Activated CD4-positive, alpha-beta T cell treated with anti-CD3 and anti-CD28 coated beads, Interleukin-2, amount 10 ng/mL, durations not matched to agents 7 days and 5 days (primary cell): ENCODE data around the gene AGXT. TPM values are rescaled to one million over a fixed set of nuclear protein-coding genes. Genes with fewer than 3 reads are reported as not detected.
"Not testable (repeated sequence)": the region's sequence is repeated elsewhere in the genome, so short reads cannot be mapped to it uniquely, and the experiment has no call there.

Source experiments
- CTCF ChIA-PET: fragments of 350-600 bp; sonication (Branson Sonifier 250); formaldehyde crosslinking; loops from one replicate; lab custom pipeline; 2021; ENCODE audit warnings: antibody characterized with exemption; lab: Charles Lee
- POLR2A ChIA-PET: fragments of 350-600 bp; sonication (Branson Sonifier 250); formaldehyde crosslinking; loops from one replicate; lab custom pipeline; 2021; ENCODE audit warnings: antibody characterized with exemption; lab: Charles Lee
- DNase-seq: peaks from one replicate; pipeline ENCODE4 v3.0.0-alpha.2; 2020
- H3K27ac Mint-ChIP-seq: one replicate; pipeline ENCODE4 v1.8.0; 2021; ENCODE audit warnings: mild to moderate bottlenecking, moderate library complexity, mixed read lengths
- H3K27me3 Mint-ChIP-seq: one replicate; pipeline ENCODE4 v1.8.0; 2021; ENCODE audit warnings: mixed read lengths
- H3K36me3 Mint-ChIP-seq: one replicate; pipeline ENCODE4 v1.8.0; 2021; ENCODE audit warnings: low read depth, mixed read lengths
- H3K4me1 Mint-ChIP-seq: one replicate; pipeline ENCODE4 v1.8.0; 2021; ENCODE audit warnings: mixed read lengths
- H3K4me3 Mint-ChIP-seq: one replicate; pipeline ENCODE4 v1.8.0; 2021; ENCODE audit warnings: mild to moderate bottlenecking, moderate library complexity, mixed read lengths
- H3K9me3 Mint-ChIP-seq: one replicate; pipeline ENCODE4 v1.8.0; 2021; ENCODE audit warnings: mixed read lengths
- total RNA-seq, 2 experiments: library from RNA; stranded (reverse); gene quantifications; one replicate each; pipeline ENCODE4 v1.2.3, GENCODE V29; 2021

The AGXT gene
- total RNA-seq, 2 experiments from 2014 or later: not detected

GRCh38 chr2:240832921-240833494, 35.6 kb upstream of the AGXT start:
- Mint-ChIP-seq H3K27me3 (peaks cover 31% of the 10 kb centered on the region), H3K36me3 (no peaks in the 10 kb centered on the region), H3K27ac (no peak overlapping the region), H3K9me3 (no peaks in the 10 kb centered on the region), H3K4me1 (peaks cover 5% of the 10 kb centered on the region), H3K4me3 (no peak overlapping the region)
- DNase-seq: no peak
- CTCF ChIA-PET: interaction anchor here (1.0 kb wide), 1 partner anchor 19 kb away, joined by 7 read pairs; no protein-coding TSS in a partner anchor
- POLR2A ChIA-PET: no interaction called here

- no peak for DNase-seq
- H3K4me3 Mint-ChIP-seq: no peak overlapping the region
- no peaks in the 10 kb centered on the region for H3K9me3 Mint-ChIP-seq
- CTCF ChIA-PET: interaction anchor here (1.2 to 1.3 kb wide), 2 partner anchors 12 to 13 kb away, joined by 3 to 4 read pairs; no protein-coding TSS in a partner anchor
- H3K27me3 Mint-ChIP-seq: peaks cover 28% of the 10 kb centered on the region
- peaks cover 5% of the 10 kb centered on the region for H3K4me1 Mint-ChIP-seq
- POLR2A ChIA-PET: no interaction called here
- H3K27ac Mint-ChIP-seq: no peak overlapping the region
- H3K36me3 Mint-ChIP-seq: no peaks in the 10 kb centered on the region
Observed at GRCh38 chr2:240833724-240834285, 34.8 kb upstream of the AGXT start.

DNA sequence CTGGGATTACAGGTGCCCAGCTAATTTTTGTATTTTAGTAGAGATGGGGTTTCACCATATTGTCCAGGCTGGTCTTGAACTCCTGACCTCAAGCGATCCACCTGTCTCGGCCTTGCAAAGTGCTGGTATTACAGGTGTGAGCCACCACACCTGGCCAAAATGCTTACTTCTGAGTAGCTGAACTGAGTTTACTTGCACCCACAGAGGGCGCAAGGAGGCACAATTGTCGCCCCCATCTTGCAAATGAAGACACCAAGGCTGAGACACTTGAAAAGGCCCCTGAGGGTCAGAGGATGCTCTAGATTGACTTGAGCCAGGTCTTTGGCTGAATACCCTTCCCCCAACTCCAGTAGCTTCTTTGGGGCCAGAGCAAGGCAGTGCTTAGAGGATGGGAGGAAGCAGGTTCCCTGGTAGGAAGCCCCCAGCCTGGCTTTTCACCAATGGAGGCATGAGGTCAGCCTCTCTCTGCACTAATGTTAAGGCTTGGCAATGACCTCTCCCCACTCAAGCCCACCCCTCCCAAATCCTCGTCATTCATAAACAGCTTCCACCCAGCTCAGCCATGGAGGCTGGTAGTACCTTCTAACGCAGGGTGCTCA, 34.1 kb upstream of the AGXT start:
- no peak overlapping the region for H3K27ac Mint-ChIP-seq
- ChIA-PET POLR2A (no interaction called here), CTCF (interaction anchor here (1.2 to 1.3 kb wide), 2 partner anchors 12 kb away, joined by 3 to 4 read pairs; no protein-coding TSS in a partner anchor)
- no peaks in the 10 kb centered on the region for H3K36me3 Mint-ChIP-seq
- H3K4me3 Mint-ChIP-seq: no peak overlapping the region
- DNase-seq: no peak
- peaks cover 5% of the 10 kb centered on the region for H3K4me1 Mint-ChIP-seq
- peaks cover 23% of the 10 kb centered on the region for H3K27me3 Mint-ChIP-seq
- no peaks in the 10 kb centered on the region for H3K9me3 Mint-ChIP-seq

DNA sequence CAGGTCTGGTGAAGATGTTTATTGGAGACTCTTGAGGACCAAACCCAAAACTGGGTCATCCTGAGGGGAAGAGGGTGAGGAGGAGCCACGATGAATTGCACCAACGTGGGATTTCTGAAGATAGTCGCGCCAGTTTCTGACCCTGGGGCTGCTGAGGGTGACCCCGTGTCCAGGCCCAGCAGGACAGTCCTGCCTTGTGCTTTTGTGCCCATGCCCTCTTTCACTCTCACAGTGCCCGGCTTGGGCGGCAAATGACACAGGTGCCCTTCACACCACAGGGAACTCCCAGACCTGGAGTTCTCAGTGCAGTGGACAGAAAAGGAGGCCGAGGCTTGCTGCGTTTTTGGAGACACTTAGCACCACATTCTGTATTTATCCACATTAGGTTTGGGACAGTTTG, 33.1 kb upstream of the AGXT start:
- Mint-ChIP-seq H3K36me3 (no peaks in the 10 kb centered on the region), H3K27me3 (peaks cover 13% of the 10 kb centered on the region), H3K4me1 (peaks cover 5% of the 10 kb centered on the region), H3K9me3 (no peaks in the 10 kb centered on the region), H3K4me3 (no peak overlapping the region), H3K27ac (no peak overlapping the region)
- no peak for DNase-seq
- ChIA-PET POLR2A (no interaction called here), CTCF (no interaction called here)

DNA sequence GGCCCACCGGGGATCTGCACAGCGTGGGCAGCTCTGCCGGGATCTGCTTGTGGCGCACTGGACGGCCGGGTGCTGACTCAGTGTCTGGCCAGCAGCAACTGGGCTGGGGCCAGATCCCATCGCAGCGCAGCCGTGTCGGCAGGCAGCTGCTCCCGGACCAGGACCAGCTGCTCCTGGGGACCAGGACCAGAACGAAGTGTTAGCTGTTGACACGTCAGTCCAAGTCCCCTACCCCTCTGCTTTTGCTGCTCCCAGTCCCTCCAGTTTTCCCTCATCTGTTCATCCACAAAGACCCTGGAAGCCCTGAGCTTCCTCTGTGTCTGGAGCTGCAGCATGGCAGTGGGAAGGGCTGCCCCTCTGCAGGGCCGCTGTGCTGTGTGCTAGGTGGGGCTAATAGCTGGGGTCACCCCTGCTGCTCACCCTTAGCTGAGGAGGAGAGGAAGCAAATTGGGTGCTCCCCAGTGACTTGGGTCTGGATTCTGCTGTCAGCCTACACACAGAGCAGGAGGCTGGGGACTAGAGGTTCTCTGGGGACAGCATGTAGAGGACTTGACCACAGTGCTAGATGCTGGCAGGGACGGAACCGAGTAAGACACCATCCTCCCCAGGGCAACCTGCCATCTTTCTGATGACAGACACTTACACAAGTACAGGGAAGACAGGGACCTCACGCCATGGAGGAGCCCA, 31.7 kb upstream of the AGXT start:
- Mint-ChIP-seq H3K4me1 (peaks cover under 1% of the 10 kb centered on the region), H3K4me3 (no peak overlapping the region), H3K36me3 (no peaks in the 10 kb centered on the region), H3K9me3 (no peaks in the 10 kb centered on the region), H3K27ac (no peak overlapping the region), H3K27me3 (peaks cover 5% of the 10 kb centered on the region)
- POLR2A ChIA-PET: no interaction called here
- CTCF ChIA-PET: no interaction called here
- DNase-seq: no peak

DNA sequence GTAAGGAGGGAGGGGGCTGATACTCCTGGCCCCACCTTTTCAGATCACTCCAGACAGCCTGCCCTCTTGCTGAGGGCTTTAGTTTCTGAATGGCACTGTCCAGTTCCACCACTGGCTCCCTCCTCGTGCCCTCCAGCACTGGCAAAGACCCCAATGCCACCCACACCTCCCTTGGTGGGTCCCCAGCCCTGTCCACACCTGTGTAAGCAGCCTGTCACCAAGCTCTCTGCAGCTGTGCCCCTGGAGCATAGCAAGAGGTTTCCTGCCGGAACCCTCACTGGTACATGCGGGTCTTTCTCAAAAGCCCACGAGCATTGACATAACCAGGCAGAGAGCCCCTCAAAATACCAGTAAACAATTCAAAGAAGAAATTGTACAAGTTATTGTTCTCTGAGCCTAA, 31.0 kb upstream of the AGXT start:
- H3K9me3 Mint-ChIP-seq: no peaks in the 10 kb centered on the region
- ChIA-PET CTCF (no interaction called here), POLR2A (no interaction called here)
- H3K4me1 Mint-ChIP-seq: no peaks in the 10 kb centered on the region
- H3K27me3 Mint-ChIP-seq: peaks cover 5% of the 10 kb centered on the region
- no peaks in the 10 kb centered on the region for H3K36me3 Mint-ChIP-seq
- H3K4me3 Mint-ChIP-seq: no peak overlapping the region
- H3K27ac Mint-ChIP-seq: no peak overlapping the region
- no peak for DNase-seq

- Mint-ChIP-seq H3K4me3 (no peak overlapping the region), H3K36me3 (no peaks in the 10 kb centered on the region), H3K4me1 (no peaks in the 10 kb centered on the region), H3K9me3 (peaks cover 6% of the 10 kb centered on the region), H3K27me3 (peaks cover 12% of the 10 kb centered on the region), H3K27ac (no peak overlapping the region)
- ChIA-PET POLR2A (no interaction called here), CTCF (interaction anchor here (1.1 to 2.7 kb wide), 4 partner anchors 10 to 326 kb away, joined by 3 to 9 read pairs (median 6); no protein-coding TSS in a partner anchor)
- no peak for DNase-seq
Observed at GRCh38 chr2:240839152-240840143, 29.2 kb upstream of the AGXT start.

DNA sequence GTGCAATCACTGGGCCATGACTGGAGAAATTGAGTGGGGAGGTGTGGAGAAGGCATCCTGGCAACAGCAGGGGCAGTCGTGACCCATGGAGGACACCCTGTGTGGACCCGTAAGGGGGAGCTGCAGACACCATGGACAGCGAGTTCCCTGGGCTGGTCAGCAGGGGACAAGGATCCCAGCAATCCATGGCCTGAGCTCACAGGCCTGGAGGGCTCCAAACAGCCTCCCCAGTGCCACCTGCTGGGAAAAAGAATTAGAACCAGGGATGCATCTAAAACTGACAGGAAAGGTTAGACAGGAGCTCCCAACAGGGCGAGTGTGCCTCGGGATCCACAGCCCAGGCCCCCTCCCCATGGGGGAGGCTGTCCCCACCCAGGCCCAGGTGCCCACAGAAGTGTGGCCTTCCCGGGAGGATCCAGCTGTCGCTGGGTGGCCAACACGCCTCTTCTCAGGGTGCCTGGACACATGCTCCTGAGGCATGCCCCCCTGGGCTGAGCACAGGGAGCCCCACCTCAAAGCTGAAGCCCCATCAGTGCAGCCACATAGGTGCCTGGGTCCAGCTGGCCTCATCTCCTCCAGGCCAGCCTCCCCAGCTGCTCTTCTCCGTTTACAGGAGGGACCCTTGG, 28.1 kb upstream of the AGXT start:
- Mint-ChIP-seq H3K27ac (peak overlapping the region; percentile 5), H3K36me3 (no peaks in the 10 kb centered on the region), H3K9me3 (peaks cover 14% of the 10 kb centered on the region), H3K4me3 (no peak overlapping the region), H3K27me3 (peaks cover 12% of the 10 kb centered on the region), H3K4me1 (no peaks in the 10 kb centered on the region)
- peak; percentile 34 for DNase-seq
- POLR2A ChIA-PET: no interaction called here
- CTCF ChIA-PET: interaction anchor here (1.2 to 2.7 kb wide), 3 partner anchors 11 to 327 kb away, joined by 3 to 9 read pairs (median 6); no protein-coding TSS in a partner anchor

GRCh38 chr2:240846309-240846708, 22.3 kb upstream of the AGXT start:
- H3K27me3 Mint-ChIP-seq, H3K27ac Mint-ChIP-seq, H3K4me1 Mint-ChIP-seq, DNase-seq, POLR2A ChIA-PET, H3K4me3 Mint-ChIP-seq, H3K36me3 Mint-ChIP-seq: not testable (repeated sequence)
- H3K9me3 Mint-ChIP-seq: peaks cover 19% of the 10 kb centered on the region
- CTCF ChIA-PET: interaction anchor here (1.0 to 1.1 kb wide), 2 partner anchors 12 to 16 kb away, joined by 3 read pairs; no protein-coding TSS in a partner anchor

DNA sequence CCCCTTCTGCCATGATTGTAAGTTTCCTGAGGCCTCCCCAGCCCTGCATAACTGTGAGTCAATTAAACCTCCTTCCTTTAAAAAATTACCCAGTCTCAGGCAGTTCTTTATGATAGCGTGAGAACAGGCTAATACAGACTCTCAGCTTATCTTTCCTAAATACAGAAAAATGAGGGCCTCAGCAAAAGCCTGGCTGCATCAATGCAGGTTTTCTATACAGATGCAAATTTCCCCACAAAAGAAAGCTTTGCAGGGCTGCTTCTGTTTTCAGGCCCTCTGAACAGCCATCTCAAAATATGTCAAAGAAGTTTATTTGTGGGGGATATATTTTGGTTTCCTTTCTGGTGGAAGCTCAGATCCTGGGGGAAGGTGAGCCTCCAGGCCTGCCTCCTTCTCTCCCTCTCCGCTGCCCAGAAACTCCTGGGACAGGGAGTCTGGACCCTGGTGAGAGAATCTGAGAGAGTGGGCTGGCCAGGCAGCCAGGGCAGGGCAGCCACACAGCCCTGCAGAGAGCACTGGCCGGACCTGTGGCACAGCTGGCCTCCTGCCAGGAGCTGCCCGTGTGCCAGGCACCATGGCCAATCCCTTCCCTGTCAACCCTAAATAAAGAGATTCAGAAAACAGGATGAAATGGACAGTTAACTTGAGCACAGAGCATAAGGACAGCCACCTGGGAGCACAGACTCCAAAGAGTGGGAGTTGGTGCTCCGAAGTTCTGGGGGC, 21.6 kb upstream of the AGXT start:
- no peaks in the 10 kb centered on the region for H3K36me3 Mint-ChIP-seq
- H3K9me3 Mint-ChIP-seq: peaks cover 19% of the 10 kb centered on the region
- H3K27me3 Mint-ChIP-seq: peaks cover 7% of the 10 kb centered on the region
- no peaks in the 10 kb centered on the region for H3K4me1 Mint-ChIP-seq
- no peak for DNase-seq
- no peak overlapping the region for H3K4me3 Mint-ChIP-seq
- POLR2A ChIA-PET: no interaction called here
- CTCF ChIA-PET: interaction anchor here (1.0 to 1.1 kb wide), 2 partner anchors 13 to 15 kb away, joined by 3 read pairs; no protein-coding TSS in a partner anchor
- H3K27ac Mint-ChIP-seq: no peak overlapping the region

DNA sequence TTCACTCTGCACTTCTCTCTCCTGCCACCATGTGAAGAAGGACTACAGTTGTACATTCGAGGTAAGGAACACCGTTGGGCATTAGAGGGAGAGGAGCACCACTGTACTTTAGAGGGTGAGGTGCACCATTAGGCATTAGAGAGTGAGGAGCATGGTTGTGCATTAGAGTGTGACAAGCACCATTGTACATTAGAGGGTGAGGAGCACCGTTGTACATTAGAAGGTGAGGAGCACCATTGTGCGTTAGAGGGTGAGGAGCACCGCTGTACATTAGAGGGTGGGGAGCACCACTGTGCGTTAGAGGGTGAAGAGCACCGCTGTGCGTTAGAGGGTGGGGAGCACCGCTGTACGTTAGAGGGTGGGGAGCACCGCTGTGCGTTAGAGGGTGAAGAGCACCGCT, 20.8 kb upstream of the AGXT start:
- CTCF ChIA-PET: no interaction called here
- Mint-ChIP-seq H3K9me3 (peaks cover 19% of the 10 kb centered on the region), H3K27ac (no peak overlapping the region), H3K27me3 (peaks cover 7% of the 10 kb centered on the region), H3K4me1 (no peaks in the 10 kb centered on the region), H3K4me3 (no peak overlapping the region), H3K36me3 (no peaks in the 10 kb centered on the region)
- POLR2A ChIA-PET: no interaction called here
- DNase-seq: no peak
